Liver (tissue), 9 donors: ENCODE results near the gene SLC27A6. TPM values are rescaled to one million over a fixed set of nuclear protein-coding genes. Genes with fewer than 3 reads are reported as not detected.

Experiments used
- DNase-seq: peaks from one replicate; pipeline ENCODE4 v3.0.0-alpha.2; 2017; ENCODE audit warnings: low spot score
- H3K27ac ChIP-seq, 2 donors: one replicate each; pipeline ENCODE4 v1.7.0; 2013; ENCODE audit warnings: inconsistent platforms in 2 of 2, low read length in 2 of 2, control low read depth in 1 of 2, low read depth in 1 of 2, mild to moderate bottlenecking in 1 of 2
- H3K27me3 ChIP-seq, 4 donors: one replicate each; pipeline versions ENCODE4 v1.6.1 to v1.7.0; 2013; ENCODE audit warnings: low read length in 3 of 4, inconsistent platforms in 1 of 4, mild to moderate bottlenecking in 1 of 4, moderate library complexity in 1 of 4; ENCODE audit not compliant: control insufficient read depth in 4 of 4, insufficient read depth in 4 of 4
- H3K36me3 ChIP-seq, 4 donors: one replicate each; pipeline versions ENCODE4 v1.6.1 to v1.7.0; 2013; ENCODE audit warnings: low read length in 3 of 4, mild to moderate bottlenecking in 3 of 4, low read depth in 1 of 4, moderate library complexity in 1 of 4; ENCODE audit not compliant: control insufficient read depth in 4 of 4, insufficient read depth in 3 of 4
- H3K4me1 ChIP-seq, 4 donors: one replicate each; pipeline versions ENCODE4 v1.6.1 to v1.7.0; 2013; ENCODE audit warnings: low read length in 3 of 4, mild to moderate bottlenecking in 3 of 4, moderate library complexity in 1 of 4; ENCODE audit not compliant: control insufficient read depth in 4 of 4, insufficient read depth in 4 of 4
- H3K4me3 ChIP-seq, 3 donors: one replicate each; pipeline versions ENCODE4 v1.6.1 to v1.7.0; 2013; ENCODE audit warnings: low read length in 3 of 3, control low read depth in 1 of 3, low read depth in 1 of 3, mild to moderate bottlenecking in 1 of 3
- H3K9ac ChIP-seq, 2 donors: one replicate each; pipeline ENCODE4 v1.7.0; 2013; ENCODE audit warnings: low read length in 2 of 2, mild to moderate bottlenecking in 2 of 2, moderate library complexity in 2 of 2, control low read depth in 1 of 2, low read depth in 1 of 2
- H3K9me3 ChIP-seq, 4 donors: one replicate each; pipeline versions ENCODE4 v1.6.1 to v1.7.0; 2013; ENCODE audit warnings: low read length in 3 of 4; ENCODE audit not compliant: control insufficient read depth in 4 of 4
- ATF3 ChIP-seq: IDR thresholded peaks from 2 replicates; pipeline ENCODE4 v1.6.1; 2016; ENCODE audit warnings: antibody characterized with exemption
- CTCF ChIP-seq: fragments of 150-350 bp; IDR thresholded peaks from 2 replicates; pipeline ENCODE4 v1.5.1; 2017; ENCODE audit warnings: improper control_type of control experiment, low read depth, low read length; ENCODE audit not compliant: missing input control
- EGR1 ChIP-seq, 2 donors: IDR thresholded peaks; 2 replicates each; pipeline ENCODE4 v1.6.1; 2016 to 2018; ENCODE audit warnings: antibody characterized with exemption in 2 of 2, low read depth in 2 of 2
- FOXA1 ChIP-seq: IDR thresholded peaks from 2 replicates; pipeline ENCODE4 v1.6.1; 2016; ENCODE audit warnings: antibody characterized with exemption
- FOXA2 ChIP-seq: IDR thresholded peaks from 2 replicates; pipeline ENCODE4 v1.6.1; 2016; ENCODE audit warnings: antibody characterized with exemption
- GABPA ChIP-seq, 2 donors: IDR thresholded peaks in 1 of 2; conservative IDR thresholded peaks in 1 of 2; 2 replicates each; pipeline ENCODE4 v1.6.1; 2016; ENCODE audit warnings: antibody characterized with exemption in 2 of 2, mild to moderate bottlenecking in 1 of 2, moderate library complexity in 1 of 2
- HNF4A ChIP-seq, 2 donors: conservative IDR thresholded peaks; 2 replicates each; pipeline ENCODE4 v1.6.1; 2016; ENCODE audit warnings: antibody characterized with exemption in 2 of 2, mild to moderate bottlenecking in 2 of 2
- HNF4G ChIP-seq: IDR thresholded peaks from 2 replicates; pipeline ENCODE4 v1.6.1; 2016; ENCODE audit warnings: antibody characterized with exemption
- JUND ChIP-seq, 2 donors: IDR thresholded peaks; 2 replicates each; pipeline ENCODE4 v1.6.1; 2016; ENCODE audit warnings: antibody characterized with exemption in 2 of 2
- NR2F2 ChIP-seq: IDR thresholded peaks from 2 replicates; pipeline ENCODE4 v1.6.1; 2016; ENCODE audit warnings: antibody characterized with exemption
- RAD21 ChIP-seq, 2 donors: IDR thresholded peaks; 2 replicates each; pipeline ENCODE4 v1.6.1; 2016; ENCODE audit warnings: antibody characterized with exemption in 2 of 2, mild to moderate bottlenecking in 2 of 2
- RXRA ChIP-seq, 2 donors: IDR thresholded peaks; 2 replicates each; pipeline ENCODE4 v1.6.1; 2017 to 2018; ENCODE audit warnings: antibody characterized with exemption in 2 of 2, mild to moderate bottlenecking in 1 of 2
- SP1 ChIP-seq: IDR thresholded peaks from 2 replicates; pipeline ENCODE4 v1.6.1; 2018; ENCODE audit warnings: antibody characterized with exemption, mild to moderate bottlenecking
- TAF1 ChIP-seq: conservative IDR thresholded peaks from 2 replicates; pipeline ENCODE4 v1.6.1; 2016; ENCODE audit warnings: antibody characterized with exemption, mild to moderate bottlenecking
- YY1 ChIP-seq: IDR thresholded peaks from 2 replicates; pipeline ENCODE4 v1.6.1; 2016; ENCODE audit warnings: antibody characterized with exemption, mild to moderate bottlenecking
- WGBS: extraction: QIAGEN DNeasy Blood & Tissue Kit; methylation state at CpG from one replicate; pipeline ENCODE4 v1.1.7; 2013; 5-methylcytosine and 5-hydroxymethylcytosine counted together
- polyA plus RNA-seq, 2 donors: library from polyadenylated mRNA; stranded (reverse) in 1 of 2; unstranded in 1 of 2; fragments of 200-250 nt in 1 of 2; fragments of >200 nt in 1 of 2; fragmentation: Nextera tagmentation in 1 of 2; extraction: Ambion mirVana in 1 of 2; gene quantifications; one replicate each; pipeline versions ENCODE4 v1.2.1 to v1.2.3, GENCODE V29; 2013 to 2015
- total RNA-seq, 2 donors: library from RNA; depleted of rRNA; stranded (reverse); fragments of >200 nt; gene quantifications; one replicate each; pipeline ENCODE4 v1.2.3, GENCODE V29; 2014
- TF ChIP-seq, protein P1 (sequence below): IDR thresholded peaks from 2 replicates; pipeline ENCODE4 v1.6.1; 2016; ENCODE audit warnings: antibody characterized with exemption
- TF ChIP-seq, protein P2 (sequence below): IDR thresholded peaks from 2 replicates; pipeline ENCODE4 v1.6.1; 2016; ENCODE audit warnings: antibody characterized with exemption, mild to moderate bottlenecking
- donor health status: healthy.
- donor health status: healthy.
- donor health status: healthy.
- donor health status: healthy.
- donor health status: healthy.

The SLC27A6 gene
- total and polyA plus RNA-seq, 4 donors: 0.05 TPM; not detected in 3

GRCh38 chr5:128966375-128966774, 1.1 kb downstream of the SLC27A6 start:
- Histone ChIP-seq H3K27ac (no peak overlapping the region), H3K4me3 (no peak overlapping the region), H3K27me3 (peaks cover 0 to 14% (median 2%) of the 10 kb centered on the region in 4 donors), H3K4me1 (peaks cover 0 to 3% (median 1%) of the 10 kb centered on the region in 4 donors), H3K9ac (no peak overlapping the region), H3K36me3 (no peaks in the 10 kb centered on the region), H3K9me3 (no peaks in the 10 kb centered on the region)
- no peak for DNase-seq
- WGBS: 82% methylated on average over 12 of the region's 12 CpGs
- no peak for TF ChIP-seq FOXA1
- TF ChIP-seq, protein P1, sequence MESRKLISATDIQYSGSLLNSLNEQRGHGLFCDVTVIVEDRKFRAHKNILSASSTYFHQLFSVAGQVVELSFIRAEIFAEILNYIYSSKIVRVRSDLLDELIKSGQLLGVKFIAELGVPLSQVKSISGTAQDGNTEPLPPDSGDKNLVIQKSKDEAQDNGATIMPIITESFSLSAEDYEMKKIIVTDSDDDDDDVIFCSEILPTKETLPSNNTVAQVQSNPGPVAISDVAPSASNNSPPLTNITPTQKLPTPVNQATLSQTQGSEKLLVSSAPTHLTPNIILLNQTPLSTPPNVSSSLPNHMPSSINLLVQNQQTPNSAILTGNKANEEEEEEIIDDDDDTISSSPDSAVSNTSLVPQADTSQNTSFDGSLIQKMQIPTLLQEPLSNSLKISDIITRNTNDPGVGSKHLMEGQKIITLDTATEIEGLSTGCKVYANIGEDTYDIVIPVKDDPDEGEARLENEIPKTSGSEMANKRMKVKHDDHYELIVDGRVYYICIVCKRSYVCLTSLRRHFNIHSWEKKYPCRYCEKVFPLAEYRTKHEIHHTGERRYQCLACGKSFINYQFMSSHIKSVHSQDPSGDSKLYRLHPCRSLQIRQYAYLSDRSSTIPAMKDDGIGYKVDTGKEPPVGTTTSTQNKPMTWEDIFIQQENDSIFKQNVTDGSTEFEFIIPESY: no peak
- TF ChIP-seq CTCF: no peak
- TF ChIP-seq YY1: no peak
- TF ChIP-seq EGR1 (IDR thresholded peaks at IDR 0.05; ENCODE audit: low read depth in 2 of 2): no peak
- no peak for TF ChIP-seq SP1
- TF ChIP-seq GABPA (IDR thresholded peaks at IDR 0.05 in 1 of 2, conservative IDR thresholded peaks at IDR 0.05 in 1 of 2): no peak
- no peak for TF ChIP-seq HNF4G
- TF ChIP-seq JUND (IDR thresholded peaks at IDR 0.05): no peak
- TF ChIP-seq RAD21 (IDR thresholded peaks at IDR 0.05): no peak
- TF ChIP-seq HNF4A (conservative IDR thresholded peaks at IDR 0.05): no peak
- TF ChIP-seq RXRA (IDR thresholded peaks at IDR 0.05): no peak
- no peak for TF ChIP-seq FOXA2
- TF ChIP-seq TAF1: no peak
- TF ChIP-seq, protein P2, sequence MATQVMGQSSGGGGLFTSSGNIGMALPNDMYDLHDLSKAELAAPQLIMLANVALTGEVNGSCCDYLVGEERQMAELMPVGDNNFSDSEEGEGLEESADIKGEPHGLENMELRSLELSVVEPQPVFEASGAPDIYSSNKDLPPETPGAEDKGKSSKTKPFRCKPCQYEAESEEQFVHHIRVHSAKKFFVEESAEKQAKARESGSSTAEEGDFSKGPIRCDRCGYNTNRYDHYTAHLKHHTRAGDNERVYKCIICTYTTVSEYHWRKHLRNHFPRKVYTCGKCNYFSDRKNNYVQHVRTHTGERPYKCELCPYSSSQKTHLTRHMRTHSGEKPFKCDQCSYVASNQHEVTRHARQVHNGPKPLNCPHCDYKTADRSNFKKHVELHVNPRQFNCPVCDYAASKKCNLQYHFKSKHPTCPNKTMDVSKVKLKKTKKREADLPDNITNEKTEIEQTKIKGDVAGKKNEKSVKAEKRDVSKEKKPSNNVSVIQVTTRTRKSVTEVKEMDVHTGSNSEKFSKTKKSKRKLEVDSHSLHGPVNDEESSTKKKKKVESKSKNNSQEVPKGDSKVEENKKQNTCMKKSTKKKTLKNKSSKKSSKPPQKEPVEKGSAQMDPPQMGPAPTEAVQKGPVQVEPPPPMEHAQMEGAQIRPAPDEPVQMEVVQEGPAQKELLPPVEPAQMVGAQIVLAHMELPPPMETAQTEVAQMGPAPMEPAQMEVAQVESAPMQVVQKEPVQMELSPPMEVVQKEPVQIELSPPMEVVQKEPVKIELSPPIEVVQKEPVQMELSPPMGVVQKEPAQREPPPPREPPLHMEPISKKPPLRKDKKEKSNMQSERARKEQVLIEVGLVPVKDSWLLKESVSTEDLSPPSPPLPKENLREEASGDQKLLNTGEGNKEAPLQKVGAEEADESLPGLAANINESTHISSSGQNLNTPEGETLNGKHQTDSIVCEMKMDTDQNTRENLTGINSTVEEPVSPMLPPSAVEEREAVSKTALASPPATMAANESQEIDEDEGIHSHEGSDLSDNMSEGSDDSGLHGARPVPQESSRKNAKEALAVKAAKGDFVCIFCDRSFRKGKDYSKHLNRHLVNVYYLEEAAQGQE: no peak
- TF ChIP-seq ATF3: no peak
- TF ChIP-seq NR2F2: no peak

- H3K9me3 ChIP-seq: no peaks in the 10 kb centered on the region
- H3K27me3 ChIP-seq: peaks cover 0 to 14% (median 2%) of the 10 kb centered on the region in 4 donors
- WGBS: 80% methylated on average over 3 of the region's 3 CpGs
- no peak for DNase-seq
- no peak overlapping the region for H3K4me3 ChIP-seq
- H3K9ac ChIP-seq: no peak overlapping the region
- H3K4me1 ChIP-seq: peaks cover 0 to 3% (median 1%) of the 10 kb centered on the region in 4 donors
- no peak overlapping the region for H3K27ac ChIP-seq
- H3K36me3 ChIP-seq: no peaks in the 10 kb centered on the region
- no peak for TF ChIP-seq RXRA (IDR thresholded peaks at IDR 0.05)
- TF ChIP-seq GABPA (IDR thresholded peaks at IDR 0.05 in 1 of 2, conservative IDR thresholded peaks at IDR 0.05 in 1 of 2): no peak
- no peak for TF ChIP-seq CTCF
- no peak for TF ChIP-seq ATF3
- no peak for TF ChIP-seq FOXA2
- no peak for TF ChIP-seq JUND (IDR thresholded peaks at IDR 0.05)
- TF ChIP-seq YY1: no peak
- no peak for TF ChIP-seq EGR1 (IDR thresholded peaks at IDR 0.05; ENCODE audit: low read depth in 2 of 2)
- TF ChIP-seq HNF4A (conservative IDR thresholded peaks at IDR 0.05): no peak
- no peak for TF ChIP-seq FOXA1
- no peak for TF ChIP-seq NR2F2
- TF ChIP-seq, protein P1: no peak
Measured at GRCh38 chr5:128966846-128967245, 1.6 kb downstream of the SLC27A6 start.
